ENCODE measurements around the gene KIF26A.

The KIF26A gene

DNA sequence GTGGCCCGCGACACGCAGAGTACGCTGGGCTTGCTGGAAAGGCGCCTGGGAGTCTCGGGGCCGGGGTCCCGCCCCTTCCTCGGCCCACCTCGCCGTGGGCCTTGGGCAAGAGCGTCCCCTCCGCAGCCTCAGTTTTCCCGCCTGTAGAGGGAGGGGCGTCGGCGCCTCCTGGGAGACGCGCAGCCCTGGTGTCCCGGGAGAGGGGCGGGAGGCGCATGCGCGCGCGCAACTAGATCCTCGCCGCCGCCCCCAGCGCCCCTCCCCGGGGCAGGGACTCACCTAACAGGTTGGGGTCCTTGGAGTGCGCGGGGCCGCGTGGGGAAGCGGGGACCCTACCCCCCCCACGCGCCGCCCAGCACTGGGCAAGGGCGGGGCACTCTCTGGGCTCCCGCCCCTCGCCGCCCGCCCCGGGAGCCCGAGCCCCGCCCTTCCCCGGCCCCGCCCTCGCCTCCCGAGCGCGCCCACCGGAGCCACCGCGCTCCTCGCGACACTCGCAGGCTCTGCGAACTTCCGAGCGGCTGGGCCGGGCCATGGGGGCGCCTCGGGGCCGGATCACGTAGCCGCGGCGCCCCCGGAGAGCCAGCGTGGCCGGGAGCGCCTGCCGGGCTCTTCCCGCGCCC is at the start of gene KIF26A:
Gene KIF26A (plus strand): TSS at position 490 of the 620 bp plus-strand sequence. CDS start 136 bp downstream, outside the sequence.
- DNase-seq (ENCODE audit: low read depth): no peak

DNA sequence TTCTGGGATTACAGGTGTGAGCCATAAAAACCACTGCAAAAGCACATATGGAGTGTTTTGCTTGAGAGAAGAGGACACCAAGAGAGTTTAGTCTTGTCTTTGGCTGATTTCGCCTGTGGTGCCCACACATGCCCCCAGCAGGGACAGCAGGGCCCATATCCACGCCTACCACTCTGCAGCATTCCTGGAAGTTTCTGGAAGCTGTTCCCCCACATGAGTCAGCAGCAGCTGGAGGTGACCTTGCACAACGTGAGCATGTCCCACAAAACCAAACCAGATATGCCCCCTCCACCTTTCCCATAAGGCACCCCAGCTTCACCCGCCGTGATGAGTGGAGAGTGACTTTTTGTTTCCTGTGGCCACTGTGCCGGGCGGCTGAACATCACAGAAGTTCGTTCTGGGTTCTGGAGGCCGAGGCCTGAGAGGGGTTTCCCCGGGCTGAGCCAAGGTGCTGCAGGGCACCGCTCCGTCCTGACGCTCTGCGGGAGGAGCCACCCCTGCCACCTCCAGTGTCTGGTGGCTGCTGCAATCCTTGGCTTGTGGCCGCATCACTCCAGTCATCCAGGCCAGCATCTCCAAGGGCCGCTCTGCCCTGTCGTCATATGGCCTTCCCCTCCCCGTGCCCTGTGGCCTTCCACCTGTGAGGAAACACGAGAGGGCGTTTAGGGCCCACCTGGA is 48.2 kb upstream of the KIF26A start:
- no peak for DNase-seq (ENCODE audit: low read depth)

DNA sequence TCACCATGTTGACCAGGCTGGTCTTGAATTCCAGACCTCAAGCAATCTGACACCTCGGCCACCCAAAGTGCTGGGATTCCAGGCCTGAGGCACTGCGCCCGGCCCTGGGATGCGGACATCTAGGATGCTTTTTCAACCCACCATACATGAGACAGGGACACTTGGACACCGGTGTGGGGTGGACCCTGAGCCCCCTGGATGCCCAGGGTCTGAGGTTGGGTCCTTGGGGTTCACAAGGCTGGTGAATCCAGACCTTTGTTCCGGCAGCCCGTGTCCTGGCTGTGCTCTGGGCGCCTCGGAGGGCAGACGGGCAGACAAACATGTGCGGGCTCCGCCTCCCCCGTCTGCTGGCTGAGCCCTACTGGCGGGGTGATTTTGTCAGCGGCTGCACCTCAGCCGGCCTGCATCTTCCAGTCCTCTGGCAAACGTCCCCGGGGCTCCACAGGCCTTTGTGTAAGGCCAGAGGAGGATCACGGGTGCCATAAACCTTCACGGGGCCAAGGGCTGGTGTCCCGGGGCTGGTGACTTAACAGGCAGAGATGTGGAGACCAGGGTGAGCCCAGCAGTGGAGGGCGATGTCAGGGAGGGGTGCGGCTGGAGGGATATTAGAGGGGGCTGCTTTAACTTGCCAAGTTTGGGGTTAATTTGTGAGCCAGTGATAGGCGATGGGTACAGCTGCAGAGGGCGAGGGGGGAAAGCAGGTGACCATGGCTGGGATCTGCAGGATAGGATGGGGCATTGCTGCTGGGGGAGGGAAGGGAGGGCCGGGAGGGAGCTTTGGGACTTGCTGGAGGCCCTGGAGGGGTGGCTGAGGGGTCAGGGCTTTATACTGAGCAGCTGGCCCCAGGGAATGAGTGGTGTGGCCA is 47.1 kb upstream of the KIF26A start:
- DNase-seq (ENCODE audit: low read depth): no peak

DNA sequence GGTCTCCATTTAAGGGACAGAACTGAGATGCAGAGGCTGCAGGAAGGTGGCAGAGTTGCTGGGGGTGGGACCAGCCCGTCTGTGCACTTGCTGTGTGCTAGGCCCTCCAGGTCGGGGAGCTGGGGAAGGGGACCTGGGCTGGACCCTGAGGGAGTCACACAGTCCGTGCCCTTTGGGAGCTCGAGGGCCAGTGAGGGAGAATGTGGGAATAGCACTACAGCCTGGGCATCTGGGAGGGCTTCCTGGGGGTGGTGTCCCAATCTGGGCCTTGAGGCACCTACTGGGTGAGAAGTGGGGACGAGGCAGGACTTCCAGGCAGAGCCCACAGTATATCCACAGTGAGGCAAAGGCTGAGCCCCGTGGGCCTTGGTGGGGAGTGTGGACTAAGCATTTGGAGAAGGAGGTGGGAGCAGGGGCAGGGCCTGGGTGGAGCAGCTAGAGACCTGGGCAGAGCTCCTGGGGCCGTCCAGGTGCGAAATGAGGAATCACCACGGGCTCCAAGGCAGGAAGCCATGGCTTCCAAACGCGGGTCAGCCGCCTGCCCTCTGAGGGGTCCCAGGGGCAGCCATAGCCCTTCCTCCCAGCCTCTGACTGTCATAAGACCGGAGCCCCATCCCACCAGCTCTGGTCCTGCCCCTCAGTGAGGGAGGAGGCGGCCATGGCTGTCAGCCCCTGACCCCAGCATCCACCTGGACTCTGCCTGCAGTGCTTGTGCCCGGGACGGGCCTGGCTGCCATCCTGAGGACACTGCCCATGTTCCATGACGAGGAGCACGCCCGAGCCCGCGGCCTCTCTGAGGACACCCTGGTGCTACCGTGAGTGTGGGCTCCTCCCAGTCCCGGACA is 46.2 kb upstream of the KIF26A start:
- DNase-seq (ENCODE audit: low read depth): no peak

- no peak for DNase-seq (ENCODE audit: low read depth)
These were observed 45.4 kb upstream of the KIF26A start for GRCh38 chr14:104092931-104093365.

- no peak for DNase-seq (ENCODE audit: low read depth)
These were observed 44.9 kb upstream of the KIF26A start for GRCh38 chr14:104093366-104094055.

GRCh38 chr14:104094056-104094708 is 44.2 kb upstream of the KIF26A start:
- no peak for DNase-seq (ENCODE audit: low read depth)

DNA sequence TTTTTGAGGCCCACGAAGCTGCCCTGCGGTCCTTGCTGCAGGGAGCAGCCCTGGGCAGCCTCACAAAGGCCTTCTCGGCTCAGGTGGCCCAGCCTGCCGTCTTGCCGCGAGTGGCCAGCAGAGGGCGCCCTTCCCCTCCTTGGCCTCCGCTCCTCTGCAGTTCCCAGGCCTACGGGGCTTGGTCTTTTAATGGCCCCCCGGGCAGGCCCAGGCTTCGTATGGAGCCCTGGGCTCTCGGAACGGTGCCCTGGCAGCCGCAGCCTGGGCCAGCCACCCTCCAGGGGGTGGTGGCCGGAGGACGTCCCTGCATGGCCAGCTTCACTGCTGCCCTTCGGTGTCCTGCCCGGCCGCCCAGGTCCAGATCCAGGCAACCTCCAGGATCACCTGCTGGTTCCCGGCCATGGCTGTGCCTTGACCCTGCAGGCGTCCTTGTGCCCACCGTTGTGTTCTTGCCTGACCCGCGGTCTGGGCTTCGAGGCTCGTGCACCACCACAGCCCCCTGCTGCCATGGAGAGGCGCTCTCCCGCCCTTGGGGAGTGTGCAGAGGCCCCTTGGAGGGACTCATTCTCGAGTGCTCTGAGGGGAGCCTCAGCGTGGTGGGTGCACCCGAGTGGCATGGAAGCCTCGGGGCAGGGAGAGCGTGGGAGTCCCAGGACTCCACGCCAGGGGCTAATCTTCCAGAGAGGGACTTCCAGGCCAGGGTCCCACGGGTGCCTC is 43.5 kb upstream of the KIF26A start:
- DNase-seq (ENCODE audit: low read depth): peak; percentile 52

DNA sequence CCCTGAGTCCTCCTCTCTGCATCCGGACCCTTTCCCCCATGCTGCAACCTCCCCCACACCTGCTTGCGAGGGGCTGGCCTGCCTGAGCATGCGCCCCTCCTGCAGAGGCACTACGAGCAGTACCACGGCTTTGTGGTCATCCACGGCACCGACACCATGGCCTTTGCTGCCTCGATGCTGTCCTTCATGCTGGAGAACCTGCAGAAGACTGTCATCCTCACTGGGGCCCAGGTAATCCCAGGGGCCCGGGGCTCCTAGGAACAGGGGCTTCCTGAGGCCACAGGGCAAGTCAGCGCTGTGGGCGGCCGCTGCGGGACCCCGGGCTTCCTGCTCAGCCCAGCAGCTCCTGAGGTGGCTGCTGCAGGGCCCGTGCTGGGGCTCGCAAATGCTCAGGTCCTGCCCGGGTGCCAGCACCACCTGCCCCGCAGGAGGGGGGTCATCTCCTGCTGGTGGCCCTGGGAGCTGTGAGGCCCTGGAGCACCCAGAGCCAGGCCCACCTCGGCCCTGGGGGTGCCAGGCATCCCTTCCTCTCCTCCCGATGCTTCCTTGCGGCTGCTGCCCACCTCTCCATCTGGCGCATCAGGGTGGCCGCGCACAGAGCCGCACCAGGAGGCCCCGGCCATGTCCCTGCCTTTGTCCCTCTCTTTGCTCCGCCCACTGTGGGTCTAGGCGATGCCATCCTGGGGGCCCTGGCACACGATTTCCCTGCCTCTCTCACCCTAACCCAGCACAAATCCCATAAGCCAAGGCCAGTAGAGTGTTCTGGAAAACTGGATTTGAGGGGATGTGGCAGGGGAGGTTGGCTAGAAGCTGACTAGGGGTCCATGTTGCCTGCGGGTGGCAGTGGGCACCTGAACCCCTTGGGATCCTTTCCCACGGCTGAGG is 42.7 kb upstream of the KIF26A start:
- DNase-seq (ENCODE audit: low read depth): no peak

- no peak for DNase-seq (ENCODE audit: low read depth)
These were observed 42.1 kb upstream of the KIF26A start for GRCh38 chr14:104096318-104096717.

- no peak for DNase-seq (ENCODE audit: low read depth)
These were observed 41.4 kb upstream of the KIF26A start for GRCh38 chr14:104096751-104097700.

DNA sequence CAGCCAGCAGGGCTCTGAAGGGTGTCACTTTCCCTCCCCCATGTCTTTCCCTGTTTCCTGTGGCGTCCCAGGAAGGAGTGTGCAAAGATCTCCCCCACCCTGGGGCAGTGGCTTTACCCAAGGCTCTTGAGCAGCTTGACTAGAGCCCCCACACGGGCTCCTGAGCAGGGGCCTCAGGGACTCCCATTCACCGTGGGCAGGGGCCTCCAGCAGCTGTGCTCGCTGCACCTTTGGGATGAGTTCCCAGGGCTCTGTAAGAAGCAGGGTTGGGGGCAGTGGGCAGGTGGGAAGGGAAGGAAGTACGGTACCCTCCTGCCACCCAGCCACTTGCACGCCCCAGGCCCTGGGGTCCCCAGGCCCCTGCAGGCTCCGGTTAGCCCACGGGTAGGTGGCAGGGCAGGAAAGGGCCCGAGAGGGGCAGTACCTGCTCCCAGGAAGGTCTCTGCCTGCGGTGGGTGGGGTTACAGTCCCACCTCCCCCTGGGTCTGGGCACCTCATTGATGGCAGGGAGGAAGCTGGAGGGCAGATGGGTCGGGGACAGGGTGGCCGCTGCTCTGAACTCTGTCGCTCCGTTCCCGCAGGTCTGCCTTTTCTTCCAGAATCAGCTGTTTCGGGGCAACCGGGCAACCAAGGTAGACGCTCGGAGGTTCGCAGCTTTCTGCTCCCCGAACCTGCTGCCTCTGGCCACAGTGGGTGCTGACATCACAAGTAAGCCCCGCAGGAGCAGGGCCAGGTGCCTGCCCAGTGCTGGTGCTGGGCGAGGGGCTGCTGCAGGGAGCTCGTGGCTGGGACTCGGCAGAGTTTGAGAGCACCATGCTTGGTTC is 39.9 kb upstream of the KIF26A start:
- DNase-seq (ENCODE audit: low read depth): no peak

DNA sequence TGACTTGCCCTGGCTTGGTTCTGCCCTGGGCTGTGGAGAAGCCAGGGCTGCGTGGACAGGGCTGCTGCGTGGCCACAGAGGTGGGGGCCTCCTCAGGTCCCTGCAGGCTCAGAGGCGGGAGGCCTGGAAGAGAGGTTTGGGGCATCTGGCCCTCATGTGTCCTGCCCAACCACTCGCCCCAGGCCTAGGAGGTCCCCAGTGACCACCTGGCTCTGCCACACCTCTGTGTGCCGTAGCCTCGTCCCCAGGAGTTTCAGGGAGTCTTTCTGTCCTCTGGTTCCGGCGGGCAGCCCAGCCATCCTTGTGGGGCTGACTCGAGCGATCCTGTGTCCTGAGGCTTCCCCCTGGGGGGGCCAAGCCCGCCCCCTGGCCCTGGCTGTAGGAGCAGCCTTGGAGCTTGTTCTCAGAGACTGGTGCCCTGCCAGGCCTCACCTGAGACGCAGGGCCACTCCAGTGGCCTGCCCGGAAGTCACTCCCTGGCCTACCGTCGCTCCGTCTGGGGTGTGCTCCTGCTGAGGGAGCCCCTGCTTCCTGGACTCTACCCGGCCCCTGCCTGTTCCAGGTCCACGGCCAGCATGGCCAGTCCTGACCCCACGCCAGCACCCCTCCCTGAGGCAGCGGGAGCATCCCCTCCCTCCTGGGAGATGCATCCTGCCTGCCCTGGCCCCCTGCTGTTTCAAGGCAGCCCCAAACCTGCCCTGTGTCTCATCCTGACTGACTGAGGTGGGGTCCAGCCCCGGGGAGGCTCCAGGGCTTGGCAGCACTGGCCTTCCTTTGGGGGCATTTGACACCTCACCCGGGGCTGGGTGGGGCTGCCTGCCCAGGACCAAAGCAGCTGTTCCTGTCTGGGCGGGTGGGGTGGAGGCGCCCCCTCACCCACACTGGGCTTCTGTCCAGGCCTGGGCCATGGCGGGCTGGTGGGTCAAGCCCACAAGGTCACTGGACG is 39.0 kb upstream of the KIF26A start:
- no peak for DNase-seq (ENCODE audit: low read depth)

GRCh38 chr14:104100171-104101085 is 38.0 kb upstream of the KIF26A start:
- no peak for DNase-seq (ENCODE audit: low read depth)
